Type B pancreatic cell (in vitro differentiated cells): ENCODE data around the gene MAP2K3. TPM values are rescaled to one million over a fixed set of nuclear protein-coding genes. Genes with fewer than 3 reads are reported as not detected.

Experiments
- DNase-seq: peaks from one replicate; pipeline ENCODE4 v3.0.0; 2021; ENCODE audit warnings: mixed read lengths; ENCODE audit not compliant: unreplicated experiment; ENCODE audit errors: extremely low spot score
- H3K27ac Mint-ChIP-seq: 2 replicates; pipeline ENCODE4 v1.8.0; 2021; ENCODE audit warnings: mild to moderate bottlenecking, mixed read lengths
- H3K27me3 Mint-ChIP-seq: 2 replicates; pipeline ENCODE4 v1.8.0; 2021; ENCODE audit warnings: mixed read lengths
- H3K36me3 Mint-ChIP-seq: 2 replicates; pipeline ENCODE4 v1.8.0; 2021; ENCODE audit warnings: mixed read lengths
- H3K4me1 Mint-ChIP-seq: one replicate; pipeline ENCODE4 v1.8.0; 2021; ENCODE audit warnings: mixed read lengths; ENCODE audit not compliant: unreplicated experiment
- H3K4me3 Mint-ChIP-seq: 2 replicates; pipeline ENCODE4 v1.8.0; 2021; ENCODE audit warnings: mild to moderate bottlenecking, mixed read lengths
- H3K9me3 Mint-ChIP-seq: 2 replicates; pipeline ENCODE4 v1.8.0; 2021; ENCODE audit warnings: mixed read lengths
- CTCF ChIP-seq: fragments of 200-600 bp; sonication (generic); conservative IDR thresholded peaks from 2 replicates; pipeline ENCODE4 v1.5.0; 2021; ENCODE audit warnings: antibody characterized with exemption, mild to moderate bottlenecking
- total RNA-seq: library from RNA; stranded (reverse); gene quantifications from 2 replicates; pipeline ENCODE4 v1.2.1, GENCODE V29; 2021; ENCODE audit warnings: low replicate concordance

MAP2K3 gene
- total RNA-seq, 1 donor from 2014 or later, result 23.6 TPM

- Mint-ChIP-seq H3K9me3 (no peaks in the 10 kb centered on the region), H3K27me3 (peaks cover 13% of the 10 kb centered on the region), H3K4me3 (no peak overlapping the region), H3K27ac (no peak overlapping the region), H3K36me3 (no peaks in the 10 kb centered on the region), H3K4me1 (peaks cover 24% of the 10 kb centered on the region)
- no peak for TF ChIP-seq CTCF
- no peak for DNase-seq
Observed at GRCh38 chr17:21360048-21360447, 75.5 kb downstream of the MAP2K3 start.

- DNase-seq, result no peak
- Mint-ChIP-seq H3K36me3 (no peaks in the 10 kb centered on the region), H3K4me3 (no peak overlapping the region), H3K27ac (no peak overlapping the region), H3K4me1 (peaks cover 24% of the 10 kb centered on the region), H3K27me3 (peaks cover 13% of the 10 kb centered on the region), H3K9me3 (no peaks in the 10 kb centered on the region)
- TF ChIP-seq CTCF, result no peak
Observed at GRCh38 chr17:21361020-21361809, 76.7 kb downstream of the MAP2K3 start.

GRCh38 chr17:21362331-21362931 lies 77.9 kb downstream of the MAP2K3 start:
- Mint-ChIP-seq H3K27ac (no peak overlapping the region), H3K9me3 (no peaks in the 10 kb centered on the region), H3K4me1 (peaks cover 17% of the 10 kb centered on the region), H3K4me3 (no peak overlapping the region), H3K27me3 (peaks cover 7% of the 10 kb centered on the region), H3K36me3 (no peaks in the 10 kb centered on the region)
- TF ChIP-seq CTCF, result no peak
- no peak for DNase-seq

GRCh38 chr17:21363776-21364642 lies 79.5 kb downstream of the MAP2K3 start:
- Mint-ChIP-seq H3K27ac (no peak overlapping the region), H3K27me3 (peaks cover 2% of the 10 kb centered on the region), H3K4me1 (peaks cover 8% of the 10 kb centered on the region), H3K36me3 (no peaks in the 10 kb centered on the region), H3K9me3 (no peaks in the 10 kb centered on the region), H3K4me3 (no peak overlapping the region)
- DNase-seq, result no peak
- TF ChIP-seq CTCF, result no peak

Other genes starting within 250 kb of the MAP2K3 start
- 221 and 279 TPM in 2 replicates for gene USP22, start 241.7 kb upstream of the MAP2K3 start, total RNA-seq
- 17.5 and 24.5 TPM in 2 replicates for gene DHRS7B, start 157.7 kb upstream of the MAP2K3 start, total RNA-seq
- gene TMEM11, start 70.5 kb upstream of the MAP2K3 start, total RNA-seq, result 28.4 and 33.4 TPM in 2 replicates
- gene NATD1, start 31.3 kb upstream of the MAP2K3 start, total RNA-seq, result 9.8 and 10.7 TPM in 2 replicates
- 0.59 and 2.2 TPM in 2 replicates for gene KCNJ12, start 91.6 kb downstream of the MAP2K3 start, total RNA-seq